ENCODE data around the gene IL1RAPL1. TPM values are rescaled to one million over a fixed set of nuclear protein-coding genes. Genes with fewer than 3 reads are reported as not detected.
A peak's percentile ranks its signal among the peaks of the same experiment; 100 is the strongest.

Gene IL1RAPL1
- total and polyA plus RNA-seq, 9 donors, result 0.39 to 2.3 (median 1.2) TPM

DNA sequence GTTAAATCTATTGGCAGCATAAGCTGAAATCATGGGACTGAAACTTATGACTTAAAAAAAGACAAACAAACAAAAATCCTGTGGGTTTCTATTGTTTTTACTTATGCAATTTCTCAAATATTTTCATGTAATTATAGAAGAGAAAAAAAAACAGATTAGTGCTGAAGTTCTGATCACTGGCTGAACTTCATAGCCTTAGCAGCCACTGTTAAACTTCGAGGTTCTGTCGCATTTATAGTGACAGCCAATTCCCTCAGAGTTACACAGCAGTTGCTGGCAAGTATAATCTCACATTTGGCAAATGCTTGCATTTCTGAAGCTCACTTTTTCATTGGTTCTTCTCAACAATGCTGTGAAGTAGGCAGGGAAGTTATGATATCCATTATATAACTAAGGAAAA lies 879.2 kb downstream of the IL1RAPL1 start:
- H3K36me3 ChIP-seq (ENCODE audit: control insufficient read depth, insufficient read depth, low read length), result no peaks in the 10 kb centered on the region
- H3K4me3 ChIP-seq (ENCODE audit: low read length), result no peak overlapping the region
- peak; percentile 9 for DNase-seq
- WGBS (ENCODE audit: insufficient coverage), result 30% methylated on average over 2 of the region's 2 CpGs
- H3K27me3 ChIP-seq (ENCODE audit: control insufficient read depth, insufficient read depth, low read length), result peaks cover 3% of the 10 kb centered on the region
- H3K4me1 ChIP-seq (ENCODE audit: control insufficient read depth, insufficient read depth, low read length), result no peaks in the 10 kb centered on the region
- H3K27ac ChIP-seq (ENCODE audit: low read length), result no peak overlapping the region
- H3K9me3 ChIP-seq (replicated peaks; ENCODE audit: control insufficient read depth, low read depth, low read length), result no peaks in the 10 kb centered on the region

DNA sequence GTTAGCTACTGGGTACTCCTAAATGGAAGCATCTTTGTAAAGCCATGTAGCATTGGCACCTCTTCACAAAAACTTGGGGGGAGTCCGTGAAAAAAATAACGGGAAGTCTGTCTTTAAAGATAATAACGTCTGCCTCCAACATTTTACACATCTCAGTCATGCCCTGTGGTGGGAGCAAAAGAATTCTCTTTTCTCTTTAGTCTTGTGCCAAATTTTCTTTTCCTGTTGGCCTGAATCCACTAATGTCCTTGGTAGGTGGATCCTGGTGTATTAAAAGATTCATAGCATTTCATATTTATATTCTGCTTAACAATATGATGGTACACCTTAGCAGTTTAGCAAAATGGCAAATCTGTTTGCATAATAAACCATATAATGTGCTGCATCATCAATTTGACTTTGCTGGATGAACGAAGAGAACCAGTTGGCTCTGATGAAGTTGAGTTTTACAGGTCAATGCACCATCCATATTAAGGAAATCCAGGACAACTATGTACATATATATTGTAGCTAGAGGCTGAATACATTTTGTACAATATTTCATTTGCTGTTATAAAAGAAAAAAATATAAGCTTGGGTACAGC lies 881.8 kb downstream of the IL1RAPL1 start:
- Histone ChIP-seq H3K36me3 (ENCODE audit: control insufficient read depth, insufficient read depth, low read length) (no peaks in the 10 kb centered on the region), H3K4me1 (ENCODE audit: control insufficient read depth, insufficient read depth, low read length) (no peaks in the 10 kb centered on the region), H3K4me3 (ENCODE audit: low read length) (no peak overlapping the region), H3K27me3 (ENCODE audit: control insufficient read depth, insufficient read depth, low read length) (peaks cover 4% of the 10 kb centered on the region), H3K27ac (ENCODE audit: low read length) (no peak overlapping the region), H3K9me3 (replicated peaks; ENCODE audit: control insufficient read depth, low read depth, low read length) (no peaks in the 10 kb centered on the region)
- no CpG with 5 or more reads among the region's 4 CpGs for whole genome bisulfite sequencing (ENCODE audit: insufficient coverage)
- no peak for DNase-seq

DNA sequence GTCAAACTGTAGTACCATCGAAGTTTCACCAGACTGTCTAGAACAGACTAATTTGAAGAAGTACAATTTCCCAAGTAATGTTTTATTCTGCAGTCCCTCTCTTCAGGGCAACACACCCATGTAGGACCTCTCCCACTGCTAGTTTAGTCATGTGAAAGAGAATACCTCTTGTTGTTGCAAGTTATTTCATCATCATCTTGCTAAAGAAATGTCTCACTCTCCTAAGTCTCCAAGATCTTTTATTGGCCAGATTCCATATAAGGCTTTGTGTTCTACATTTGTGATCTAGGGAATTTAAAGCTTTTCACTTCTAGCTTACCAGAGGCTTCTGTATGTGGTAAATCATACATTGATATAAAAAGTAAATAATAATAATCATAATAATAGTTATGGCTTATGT lies 882.8 kb downstream of the IL1RAPL1 start:
- no peaks in the 10 kb centered on the region for H3K4me1 ChIP-seq (ENCODE audit: control insufficient read depth, insufficient read depth, low read length)
- DNase-seq, result no peak
- H3K9me3 ChIP-seq (replicated peaks; ENCODE audit: control insufficient read depth, low read depth, low read length), result no peaks in the 10 kb centered on the region
- peaks cover 4% of the 10 kb centered on the region for H3K27me3 ChIP-seq (ENCODE audit: control insufficient read depth, insufficient read depth, low read length)
- no CpG with 5 or more reads among the region's 1 CpG for WGBS (ENCODE audit: insufficient coverage)
- no peak overlapping the region for H3K4me3 ChIP-seq (ENCODE audit: low read length)
- no peaks in the 10 kb centered on the region for H3K36me3 ChIP-seq (ENCODE audit: control insufficient read depth, insufficient read depth, low read length)
- H3K27ac ChIP-seq (ENCODE audit: low read length), result no peak overlapping the region

DNA sequence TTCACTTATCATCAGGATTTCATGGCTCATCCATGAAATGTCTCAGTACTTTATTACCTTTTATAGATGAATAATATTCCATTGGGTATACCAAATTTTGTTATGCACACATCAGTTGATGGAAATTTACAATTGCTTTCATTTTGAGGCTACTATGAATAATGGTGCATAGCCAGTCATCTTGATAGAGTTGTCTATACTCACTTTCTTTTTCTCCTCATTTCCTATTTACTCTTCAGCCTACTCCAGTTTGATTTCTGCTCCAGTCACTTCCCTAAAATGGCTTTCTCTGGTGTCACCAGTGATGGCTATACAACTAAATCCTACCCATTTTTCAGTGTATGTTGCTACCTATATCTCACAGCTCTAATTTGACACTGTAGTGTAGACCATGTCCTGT lies 884.6 kb downstream of the IL1RAPL1 start:
- DNase-seq, result no peak
- Histone ChIP-seq H3K4me3 (ENCODE audit: low read length) (no peak overlapping the region), H3K9me3 (replicated peaks; ENCODE audit: control insufficient read depth, low read depth, low read length) (no peaks in the 10 kb centered on the region)

DNA sequence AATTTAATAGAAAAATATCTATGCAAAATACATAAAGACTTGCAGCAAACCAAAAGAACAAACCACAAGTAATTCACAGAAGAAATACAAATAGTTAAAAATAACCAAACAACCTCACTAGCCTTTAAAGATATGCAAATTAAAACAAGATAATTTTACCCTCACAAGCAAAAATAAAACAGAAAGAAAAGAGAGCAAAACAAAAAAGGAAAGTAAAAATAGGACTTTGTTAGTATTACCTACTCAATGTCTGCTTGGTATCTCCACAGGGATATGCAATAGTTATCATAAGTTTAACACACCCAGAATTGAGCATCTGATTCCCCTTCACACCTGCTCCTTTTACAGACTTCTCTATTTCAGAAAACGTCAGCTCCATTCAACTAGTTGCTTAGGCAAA lies 890.6 kb downstream of the IL1RAPL1 start:
- Histone ChIP-seq H3K27ac (ENCODE audit: low read length) (no peak overlapping the region), H3K27me3 (ENCODE audit: control insufficient read depth, insufficient read depth, low read length) (no peaks in the 10 kb centered on the region), H3K36me3 (ENCODE audit: control insufficient read depth, insufficient read depth, low read length) (no peaks in the 10 kb centered on the region), H3K4me1 (ENCODE audit: control insufficient read depth, insufficient read depth, low read length) (no peaks in the 10 kb centered on the region), H3K4me3 (ENCODE audit: low read length) (no peak overlapping the region), H3K9me3 (replicated peaks; ENCODE audit: control insufficient read depth, low read depth, low read length) (no peaks in the 10 kb centered on the region)
- no peak for DNase-seq
- 44% methylated on average over 1 of the region's 1 CpG for WGBS (ENCODE audit: insufficient coverage)

More for the DNA sequence above, 884.6 kb downstream of the IL1RAPL1 start:
- Histone ChIP-seq H3K27ac (ENCODE audit: low read length) (no peak overlapping the region), H3K27me3 (ENCODE audit: control insufficient read depth, insufficient read depth, low read length) (peaks cover 4% of the 10 kb centered on the region), H3K36me3 (ENCODE audit: control insufficient read depth, insufficient read depth, low read length) (no peaks in the 10 kb centered on the region), H3K4me1 (ENCODE audit: control insufficient read depth, insufficient read depth, low read length) (no peaks in the 10 kb centered on the region)

DNA sequence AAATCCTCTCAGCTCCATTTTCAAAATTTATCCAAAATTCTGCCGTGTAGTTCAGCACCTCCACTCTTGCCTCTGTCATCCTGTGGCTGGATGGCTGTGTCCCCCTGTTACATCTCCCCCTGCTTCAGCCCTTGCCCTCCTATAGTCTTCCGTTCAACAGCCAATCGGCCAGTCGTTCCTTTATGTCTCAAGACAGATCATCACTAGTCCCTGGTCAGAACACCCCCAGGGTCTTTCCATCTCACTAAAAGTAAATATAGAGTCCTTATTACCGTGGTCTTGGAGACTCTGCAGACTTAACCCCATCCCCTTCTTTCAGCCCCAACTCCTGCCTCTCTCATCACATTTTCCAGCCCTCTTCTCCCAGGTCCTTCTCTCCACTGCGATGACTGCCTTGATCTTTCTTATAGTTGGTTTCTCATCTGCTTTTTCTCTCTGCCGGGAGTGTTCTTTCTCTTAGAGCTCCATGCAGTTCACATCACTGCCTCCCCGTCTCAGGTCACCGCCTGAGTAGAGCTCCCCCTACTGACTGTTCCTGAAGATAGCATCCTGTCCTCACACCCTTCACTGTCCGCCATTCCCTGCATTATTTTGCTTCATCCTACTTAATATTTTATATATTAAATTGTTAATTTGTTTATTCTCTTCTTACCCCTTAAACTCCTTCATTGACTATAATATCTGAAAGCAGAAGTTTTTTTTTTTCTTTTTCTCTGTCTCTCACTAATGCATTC lies 891.3 kb downstream of the IL1RAPL1 start:
- Histone ChIP-seq H3K4me3 (ENCODE audit: low read length) (no peak overlapping the region), H3K27ac (ENCODE audit: low read length) (no peak overlapping the region), H3K36me3 (ENCODE audit: control insufficient read depth, insufficient read depth, low read length) (no peaks in the 10 kb centered on the region), H3K9me3 (replicated peaks; ENCODE audit: control insufficient read depth, low read depth, low read length) (no peaks in the 10 kb centered on the region), H3K27me3 (ENCODE audit: control insufficient read depth, insufficient read depth, low read length) (no peaks in the 10 kb centered on the region), H3K4me1 (ENCODE audit: control insufficient read depth, insufficient read depth, low read length) (no peaks in the 10 kb centered on the region)
- WGBS (ENCODE audit: insufficient coverage), result 53% methylated on average over 8 of the region's 10 CpGs
- peak; percentile 4 for DNase-seq

DNA sequence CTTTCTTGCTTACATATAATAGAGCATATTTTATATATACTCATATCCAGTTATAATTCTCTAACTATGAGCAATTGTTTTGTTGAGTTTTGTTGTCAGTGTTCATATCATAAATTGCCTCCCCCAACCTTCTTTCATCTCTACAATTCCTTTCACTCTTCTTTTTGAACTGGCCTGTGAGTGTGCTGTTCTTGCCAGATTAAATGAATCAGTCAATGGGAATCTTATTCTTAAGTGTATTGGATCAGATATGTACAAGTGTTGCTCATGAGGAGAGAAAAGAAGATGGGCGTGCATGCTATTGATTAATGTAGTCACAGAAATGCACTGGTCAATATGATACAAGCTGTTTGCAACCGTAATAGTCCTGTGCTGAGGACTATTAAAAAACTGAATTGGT lies 900.0 kb downstream of the IL1RAPL1 start:
- Histone ChIP-seq H3K9me3 (replicated peaks; ENCODE audit: control insufficient read depth, low read depth, low read length) (no peaks in the 10 kb centered on the region), H3K27ac (ENCODE audit: low read length) (no peak overlapping the region), H3K4me1 (ENCODE audit: control insufficient read depth, insufficient read depth, low read length) (no peaks in the 10 kb centered on the region), H3K36me3 (ENCODE audit: control insufficient read depth, insufficient read depth, low read length) (no peaks in the 10 kb centered on the region), H3K4me3 (ENCODE audit: low read length) (no peak overlapping the region), H3K27me3 (ENCODE audit: control insufficient read depth, insufficient read depth, low read length) (no peaks in the 10 kb centered on the region)
- 60% methylated on average over 1 of the region's 2 CpGs for WGBS (ENCODE audit: insufficient coverage)
- no peak for DNase-seq

DNA sequence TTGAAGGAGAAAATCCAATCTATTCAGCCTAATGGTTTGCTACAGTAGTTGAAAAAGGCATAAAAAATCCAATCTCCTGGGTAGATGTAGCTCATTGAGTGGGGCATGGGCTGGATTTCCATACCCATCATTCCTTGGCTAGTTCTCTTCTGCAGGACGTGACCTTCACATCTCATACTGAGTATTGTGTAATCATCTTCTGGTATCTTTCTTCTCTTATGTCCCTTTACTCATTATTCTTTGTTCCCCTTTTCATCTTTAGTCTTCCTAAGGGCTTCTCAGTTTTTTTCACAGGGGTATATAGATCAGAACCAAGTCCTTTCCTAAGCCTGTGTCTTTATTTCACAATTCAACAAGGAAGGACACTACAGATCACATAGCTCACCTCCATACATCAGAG lies 900.5 kb downstream of the IL1RAPL1 start:
- no peaks in the 10 kb centered on the region for H3K36me3 ChIP-seq (ENCODE audit: control insufficient read depth, insufficient read depth, low read length)
- no peaks in the 10 kb centered on the region for H3K27me3 ChIP-seq (ENCODE audit: control insufficient read depth, insufficient read depth, low read length)
- H3K4me1 ChIP-seq (ENCODE audit: control insufficient read depth, insufficient read depth, low read length), result no peaks in the 10 kb centered on the region
- no CpG with 5 or more reads among the region's 1 CpG for WGBS (ENCODE audit: insufficient coverage)
- H3K9me3 ChIP-seq (replicated peaks; ENCODE audit: control insufficient read depth, low read depth, low read length), result no peaks in the 10 kb centered on the region
- no peak overlapping the region for H3K4me3 ChIP-seq (ENCODE audit: low read length)
- no peak overlapping the region for H3K27ac ChIP-seq (ENCODE audit: low read length)
- peak; percentile 1 for DNase-seq

DNA sequence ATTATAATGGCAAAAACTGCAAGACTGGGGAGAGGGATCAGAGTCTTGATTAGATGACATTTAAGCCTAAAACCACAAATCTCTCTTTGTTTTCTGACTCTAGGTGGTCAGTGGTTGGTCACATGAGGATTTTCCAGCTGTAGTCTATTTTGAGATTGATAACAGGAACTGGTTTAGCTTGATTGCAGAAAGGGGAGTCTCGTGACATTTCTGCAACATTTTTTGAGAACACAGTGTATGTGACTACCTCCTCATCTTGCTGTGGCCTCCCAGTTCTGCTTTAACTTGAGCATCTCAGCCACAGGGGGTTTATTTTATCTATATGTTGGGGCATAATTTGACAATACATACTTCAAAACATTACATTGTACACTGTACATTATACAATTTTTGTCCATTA lies 901.7 kb downstream of the IL1RAPL1 start:
- Histone ChIP-seq H3K4me3 (ENCODE audit: low read length) (no peak overlapping the region), H3K9me3 (replicated peaks; ENCODE audit: control insufficient read depth, low read depth, low read length) (no peaks in the 10 kb centered on the region), H3K27me3 (ENCODE audit: control insufficient read depth, insufficient read depth, low read length) (no peaks in the 10 kb centered on the region), H3K27ac (ENCODE audit: low read length) (no peak overlapping the region), H3K4me1 (ENCODE audit: control insufficient read depth, insufficient read depth, low read length) (no peaks in the 10 kb centered on the region), H3K36me3 (ENCODE audit: control insufficient read depth, insufficient read depth, low read length) (no peaks in the 10 kb centered on the region)
- WGBS (ENCODE audit: insufficient coverage), result 40% methylated on average over 1 of the region's 1 CpG
- DNase-seq, result peak; percentile 63

DNA sequence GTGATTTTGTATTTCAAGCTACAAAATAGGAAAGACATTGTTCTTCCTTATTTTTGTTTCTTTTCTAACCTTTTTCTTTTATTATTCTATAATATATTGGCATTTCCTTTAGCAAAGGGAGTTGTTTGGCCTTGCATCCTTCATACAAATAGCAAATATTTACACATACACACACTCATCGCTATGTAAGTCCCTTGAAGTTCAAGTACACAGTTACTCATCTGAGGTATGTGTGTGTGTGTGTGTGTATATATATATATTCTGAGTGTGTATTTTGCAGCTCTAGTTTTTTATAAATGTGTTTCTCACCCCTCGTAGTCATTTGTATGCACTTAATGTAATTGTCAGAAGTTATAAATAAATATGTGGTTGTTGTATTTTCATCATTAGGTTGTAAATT lies 903.4 kb downstream of the IL1RAPL1 start:
- no peak for DNase-seq
- H3K27ac ChIP-seq (ENCODE audit: low read length), result no peak overlapping the region
- no peaks in the 10 kb centered on the region for H3K27me3 ChIP-seq (ENCODE audit: control insufficient read depth, insufficient read depth, low read length)
- H3K36me3 ChIP-seq (ENCODE audit: control insufficient read depth, insufficient read depth, low read length), result no peaks in the 10 kb centered on the region
- H3K4me1 ChIP-seq (ENCODE audit: control insufficient read depth, insufficient read depth, low read length), result no peaks in the 10 kb centered on the region
- no peaks in the 10 kb centered on the region for H3K9me3 ChIP-seq (replicated peaks; ENCODE audit: control insufficient read depth, low read depth, low read length)
- no peak overlapping the region for H3K4me3 ChIP-seq (ENCODE audit: low read length)
- no CpG with 5 or more reads among the region's 2 CpGs for WGBS (ENCODE audit: insufficient coverage)
